GM23338 (cell line): ENCODE measurements around the gene PCDHA13. TPM values are rescaled to one million over a fixed set of nuclear protein-coding genes. Genes with fewer than 3 reads are reported as not detected.

Source experiments
- ATAC-seq: fragments of 200-7000 bp; cut with Tn5 transposase; 3 replicates; pipeline ENCODE4 v1.9.1; 2020
- DNase-seq: peaks from one replicate; pipeline ENCODE4 v3.0.0-alpha.2; 2015; ENCODE audit warnings: low spot score
- H2AFZ ChIP-seq: fragments of 200-600 bp; sonication (generic); 2 replicates; pipeline ENCODE4 v1.8.0; 2016; ENCODE audit warnings: antibody characterized with exemption, mild to moderate bottlenecking, moderate library complexity
- H3F3A ChIP-seq: fragments of 200-600 bp; sonication (generic); replicated peaks from 2 replicates; pipeline ENCODE4 v1.8.0; 2017; ENCODE audit warnings: antibody characterized with exemption, mixed run types, low read depth
- H3K27ac ChIP-seq: fragments of 200-600 bp; sonication (generic); 2 replicates; pipeline ENCODE4 v1.6.1; 2016; ENCODE audit warnings: low read depth
- H3K27me3 ChIP-seq: fragments of 200-600 bp; sonication (generic); 2 replicates; pipeline ENCODE4 v1.8.0; 2016; ENCODE audit warnings: mild to moderate bottlenecking, mixed run types, moderate library complexity; ENCODE audit not compliant: insufficient read depth
- H3K36me3 ChIP-seq: fragments of 200-600 bp; sonication (generic); 2 replicates; pipeline ENCODE4 v1.8.0; 2016; ENCODE audit warnings: mild to moderate bottlenecking; ENCODE audit not compliant: insufficient read depth
- H3K4me1 ChIP-seq: fragments of 200-600 bp; sonication (generic); 2 replicates; pipeline ENCODE4 v1.8.0; 2016; ENCODE audit warnings: mild to moderate bottlenecking, moderate library complexity; ENCODE audit not compliant: insufficient read depth
- H3K4me2 ChIP-seq: fragments of 200-600 bp; sonication (generic); 2 replicates; pipeline ENCODE4 v1.7.1; 2017; ENCODE audit warnings: mixed run types
- H3K4me3 ChIP-seq: fragments of 200-600 bp; sonication (generic); 2 replicates; pipeline ENCODE4 v1.6.1; 2016; ENCODE audit warnings: mixed run types
- H3K79me2 ChIP-seq: fragments of 200-600 bp; sonication (generic); replicated peaks from 2 replicates; pipeline ENCODE4 v1.8.0; 2017; ENCODE audit warnings: mild to moderate bottlenecking; ENCODE audit not compliant: insufficient read depth
- H3K9me2 ChIP-seq: fragments of 200-600 bp; sonication (generic); 2 replicates; pipeline ENCODE4 v1.8.0; 2017; ENCODE audit not compliant: insufficient read depth
- H4K20me1 ChIP-seq: fragments of 200-600 bp; sonication (generic); replicated peaks from 2 replicates; pipeline ENCODE4 v1.8.0; 2017; ENCODE audit warnings: mild to moderate bottlenecking; ENCODE audit not compliant: insufficient read depth
- H3K27ac Mint-ChIP-seq: 2 replicates; pipeline ENCODE4 v1.8.0; 2020; ENCODE audit warnings: inconsistent platforms, mild to moderate bottlenecking, moderate library complexity, mixed read lengths
- H3K27me3 Mint-ChIP-seq: 3 replicates; pipeline ENCODE4 v1.8.0; 2022; ENCODE audit warnings: low read depth, mild to moderate bottlenecking, moderate library complexity, mixed read lengths, inconsistent platforms; ENCODE audit not compliant: insufficient read depth, poor library complexity
- H3K36me3 Mint-ChIP-seq: 3 replicates; pipeline ENCODE4 v1.8.0; 2021; ENCODE audit warnings: low read depth, mild to moderate bottlenecking, inconsistent platforms, moderate library complexity, mixed read lengths
- H3K4me1 Mint-ChIP-seq: 3 replicates; pipeline ENCODE4 v1.8.0; 2020; ENCODE audit warnings: mild to moderate bottlenecking, inconsistent platforms, mixed read lengths
- H3K4me3 Mint-ChIP-seq: 3 replicates; pipeline ENCODE4 v1.8.0; 2021; ENCODE audit warnings: moderate library complexity, mild to moderate bottlenecking, inconsistent platforms, mixed read lengths
- H3K9me3 Mint-ChIP-seq: 3 replicates; pipeline ENCODE4 v1.8.0; 2020; ENCODE audit warnings: moderate library complexity, mild to moderate bottlenecking, inconsistent platforms, mixed read lengths
- CREB1 ChIP-seq: fragments of 250-450 bp; sonication (Bioruptor Pico); IDR thresholded peaks from 2 replicates; pipeline ENCODE4 v1.5.0; 2020; ENCODE audit warnings: low read depth, mild to moderate bottlenecking, moderate library complexity
- EZH2 ChIP-seq: fragments of 200-600 bp; sonication (generic); IDR thresholded peaks from one replicate; pipeline ENCODE4 v1.8.0; 2017; ENCODE audit warnings: antibody characterized with exemption, mild to moderate bottlenecking, low read depth; ENCODE audit not compliant: unreplicated experiment
- EZH2phosphoT487 ChIP-seq: fragments of 200-600 bp; sonication (generic); IDR thresholded peaks from one replicate; pipeline ENCODE4 v1.8.1; 2018; ENCODE audit warnings: antibody characterized with exemption; ENCODE audit not compliant: unreplicated experiment
- JUNB ChIP-seq: IDR thresholded peaks from one replicate; pipeline ENCODE4 v1.6.1; 2016; ENCODE audit warnings: antibody characterized with exemption; ENCODE audit not compliant: unreplicated experiment
- STAT1 ChIP-seq: IDR thresholded peaks from one replicate; pipeline ENCODE4 v1.6.1; 2016; ENCODE audit warnings: antibody characterized with exemption; ENCODE audit not compliant: unreplicated experiment
- polyA plus RNA-seq: library from polyadenylated mRNA; unstranded; fragments of >200 nt; fragmentation: Nextera tagmentation; extraction: Ambion mirVana; gene quantifications from 2 replicates; pipeline ENCODE4 v1.2.1, GENCODE V29; 2016
- total RNA-seq: library from RNA; depleted of rRNA; stranded (reverse); fragments of >200 nt; shearing (Covaris generic); gene quantifications from 2 replicates; pipeline ENCODE4 v1.2.3, GENCODE V29; 2014
- TF ChIP-seq, protein P1 (sequence below): fragments of 250-450 bp; sonication (Bioruptor Pico); IDR thresholded peaks from 2 replicates; pipeline ENCODE4 v1.5.0; 2020; ENCODE audit warnings: mild to moderate bottlenecking, moderate library complexity
- TF ChIP-seq, protein P2 (sequence below), 2 experiments: fragments of 200-600 bp in 1 of 2; sonication (generic) in 1 of 2; conservative IDR thresholded peaks; 2 replicates each; pipeline versions ENCODE4 v1.5.1 to v1.6.1; 2016 to 2017; ENCODE audit warnings: antibody characterized with exemption in 2 of 2, low read depth in 2 of 2, mild to moderate bottlenecking in 2 of 2, moderate library complexity in 1 of 2
- TF ChIP-seq, protein P3 (sequence below): IDR thresholded peaks from one replicate; pipeline ENCODE4 v1.6.1; 2018; ENCODE audit warnings: antibody characterized with exemption; ENCODE audit not compliant: unreplicated experiment

PCDHA13 gene
- total and polyA plus RNA-seq, 2 experiments from 2014 or later: 1.2 to 9.8 TPM

GRCh38 chr5:140855772-140856674 lies 25.9 kb upstream of the PCDHA13 start, which contains the start of gene PCDHA10 (continued):
- TF ChIP-seq, protein P1, sequence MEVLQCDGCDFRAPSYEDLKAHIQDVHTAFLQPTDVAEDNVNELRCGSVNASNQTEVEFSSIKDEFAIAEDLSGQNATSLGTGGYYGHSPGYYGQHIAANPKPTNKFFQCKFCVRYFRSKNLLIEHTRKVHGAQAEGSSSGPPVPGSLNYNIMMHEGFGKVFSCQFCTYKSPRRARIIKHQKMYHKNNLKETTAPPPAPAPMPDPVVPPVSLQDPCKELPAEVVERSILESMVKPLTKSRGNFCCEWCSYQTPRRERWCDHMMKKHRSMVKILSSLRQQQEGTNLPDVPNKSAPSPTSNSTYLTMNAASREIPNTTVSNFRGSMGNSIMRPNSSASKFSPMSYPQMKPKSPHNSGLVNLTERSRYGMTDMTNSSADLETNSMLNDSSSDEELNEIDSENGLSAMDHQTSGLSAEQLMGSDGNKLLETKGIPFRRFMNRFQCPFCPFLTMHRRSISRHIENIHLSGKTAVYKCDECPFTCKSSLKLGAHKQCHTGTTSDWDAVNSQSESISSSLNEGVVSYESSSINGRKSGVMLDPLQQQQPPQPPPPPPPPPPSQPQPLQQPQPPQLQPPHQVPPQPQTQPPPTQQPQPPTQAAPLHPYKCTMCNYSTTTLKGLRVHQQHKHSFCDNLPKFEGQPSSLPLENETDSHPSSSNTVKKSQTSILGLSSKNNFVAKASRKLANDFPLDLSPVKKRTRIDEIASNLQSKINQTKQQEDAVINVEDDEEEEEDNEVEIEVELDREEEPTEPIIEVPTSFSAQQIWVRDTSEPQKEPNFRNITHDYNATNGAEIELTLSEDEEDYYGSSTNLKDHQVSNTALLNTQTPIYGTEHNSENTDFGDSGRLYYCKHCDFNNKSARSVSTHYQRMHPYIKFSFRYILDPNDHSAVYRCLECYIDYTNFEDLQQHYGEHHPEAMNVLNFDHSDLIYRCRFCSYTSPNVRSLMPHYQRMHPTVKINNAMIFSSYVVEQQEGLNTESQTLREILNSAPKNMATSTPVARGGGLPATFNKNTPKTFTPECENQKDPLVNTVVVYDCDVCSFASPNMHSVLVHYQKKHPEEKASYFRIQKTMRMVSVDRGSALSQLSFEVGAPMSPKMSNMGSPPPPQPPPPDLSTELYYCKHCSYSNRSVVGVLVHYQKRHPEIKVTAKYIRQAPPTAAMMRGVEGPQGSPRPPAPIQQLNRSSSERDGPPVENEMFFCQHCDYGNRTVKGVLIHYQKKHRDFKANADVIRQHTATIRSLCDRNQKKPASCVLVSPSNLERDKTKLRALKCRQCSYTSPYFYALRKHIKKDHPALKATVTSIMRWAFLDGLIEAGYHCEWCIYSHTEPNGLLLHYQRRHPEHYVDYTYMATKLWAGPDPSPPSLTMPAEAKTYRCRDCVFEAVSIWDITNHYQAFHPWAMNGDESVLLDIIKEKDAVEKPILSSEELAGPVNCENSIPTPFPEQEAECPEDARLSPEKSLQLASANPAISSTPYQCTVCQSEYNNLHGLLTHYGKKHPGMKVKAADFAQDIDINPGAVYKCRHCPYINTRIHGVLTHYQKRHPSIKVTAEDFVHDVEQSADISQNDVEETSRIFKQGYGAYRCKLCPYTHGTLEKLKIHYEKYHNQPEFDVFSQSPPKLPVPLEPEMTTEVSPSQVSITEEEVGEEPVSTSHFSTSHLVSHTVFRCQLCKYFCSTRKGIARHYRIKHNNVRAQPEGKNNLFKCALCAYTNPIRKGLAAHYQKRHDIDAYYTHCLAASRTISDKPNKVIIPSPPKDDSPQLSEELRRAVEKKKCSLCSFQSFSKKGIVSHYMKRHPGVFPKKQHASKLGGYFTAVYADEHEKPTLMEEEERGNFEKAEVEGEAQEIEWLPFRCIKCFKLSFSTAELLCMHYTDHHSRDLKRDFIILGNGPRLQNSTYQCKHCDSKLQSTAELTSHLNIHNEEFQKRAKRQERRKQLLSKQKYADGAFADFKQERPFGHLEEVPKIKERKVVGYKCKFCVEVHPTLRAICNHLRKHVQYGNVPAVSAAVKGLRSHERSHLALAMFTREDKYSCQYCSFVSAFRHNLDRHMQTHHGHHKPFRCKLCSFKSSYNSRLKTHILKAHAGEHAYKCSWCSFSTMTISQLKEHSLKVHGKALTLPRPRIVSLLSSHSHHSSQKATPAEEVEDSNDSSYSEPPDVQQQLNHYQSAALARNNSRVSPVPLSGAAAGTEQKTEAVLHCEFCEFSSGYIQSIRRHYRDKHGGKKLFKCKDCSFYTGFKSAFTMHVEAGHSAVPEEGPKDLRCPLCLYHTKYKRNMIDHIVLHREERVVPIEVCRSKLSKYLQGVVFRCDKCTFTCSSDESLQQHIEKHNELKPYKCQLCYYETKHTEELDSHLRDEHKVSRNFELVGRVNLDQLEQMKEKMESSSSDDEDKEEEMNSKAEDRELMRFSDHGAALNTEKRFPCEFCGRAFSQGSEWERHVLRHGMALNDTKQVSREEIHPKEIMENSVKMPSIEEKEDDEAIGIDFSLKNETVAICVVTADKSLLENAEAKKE (CRISPR knock-in tag): no peak

- Histone ChIP-seq H3K4me1 (no peaks in the 10 kb centered on the region; the same call in 1 of the 2 replicates), H2AFZ (no peak overlapping the region), H3K4me2 (no peak overlapping the region), H3K79me2 (peaks cover 15% of the 10 kb centered on the region), H4K20me1 (no peaks in the 10 kb centered on the region), H3F3A (no peaks in the 10 kb centered on the region), H3K27ac (no peak overlapping the region), H3K27me3 (no peaks in the 10 kb centered on the region), H3K4me3 (no peak overlapping the region), H3K36me3 (no peaks in the 10 kb centered on the region), H3K9me2 (no peaks in the 10 kb centered on the region)
- no peak for DNase-seq
- no peak for TF ChIP-seq JUNB
- TF ChIP-seq, protein P2, sequence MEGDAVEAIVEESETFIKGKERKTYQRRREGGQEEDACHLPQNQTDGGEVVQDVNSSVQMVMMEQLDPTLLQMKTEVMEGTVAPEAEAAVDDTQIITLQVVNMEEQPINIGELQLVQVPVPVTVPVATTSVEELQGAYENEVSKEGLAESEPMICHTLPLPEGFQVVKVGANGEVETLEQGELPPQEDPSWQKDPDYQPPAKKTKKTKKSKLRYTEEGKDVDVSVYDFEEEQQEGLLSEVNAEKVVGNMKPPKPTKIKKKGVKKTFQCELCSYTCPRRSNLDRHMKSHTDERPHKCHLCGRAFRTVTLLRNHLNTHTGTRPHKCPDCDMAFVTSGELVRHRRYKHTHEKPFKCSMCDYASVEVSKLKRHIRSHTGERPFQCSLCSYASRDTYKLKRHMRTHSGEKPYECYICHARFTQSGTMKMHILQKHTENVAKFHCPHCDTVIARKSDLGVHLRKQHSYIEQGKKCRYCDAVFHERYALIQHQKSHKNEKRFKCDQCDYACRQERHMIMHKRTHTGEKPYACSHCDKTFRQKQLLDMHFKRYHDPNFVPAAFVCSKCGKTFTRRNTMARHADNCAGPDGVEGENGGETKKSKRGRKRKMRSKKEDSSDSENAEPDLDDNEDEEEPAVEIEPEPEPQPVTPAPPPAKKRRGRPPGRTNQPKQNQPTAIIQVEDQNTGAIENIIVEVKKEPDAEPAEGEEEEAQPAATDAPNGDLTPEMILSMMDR (conservative IDR thresholded peaks at IDR 0.05; ENCODE audit: low read depth in 2 of 2): no peak
- TF ChIP-seq, protein P3, sequence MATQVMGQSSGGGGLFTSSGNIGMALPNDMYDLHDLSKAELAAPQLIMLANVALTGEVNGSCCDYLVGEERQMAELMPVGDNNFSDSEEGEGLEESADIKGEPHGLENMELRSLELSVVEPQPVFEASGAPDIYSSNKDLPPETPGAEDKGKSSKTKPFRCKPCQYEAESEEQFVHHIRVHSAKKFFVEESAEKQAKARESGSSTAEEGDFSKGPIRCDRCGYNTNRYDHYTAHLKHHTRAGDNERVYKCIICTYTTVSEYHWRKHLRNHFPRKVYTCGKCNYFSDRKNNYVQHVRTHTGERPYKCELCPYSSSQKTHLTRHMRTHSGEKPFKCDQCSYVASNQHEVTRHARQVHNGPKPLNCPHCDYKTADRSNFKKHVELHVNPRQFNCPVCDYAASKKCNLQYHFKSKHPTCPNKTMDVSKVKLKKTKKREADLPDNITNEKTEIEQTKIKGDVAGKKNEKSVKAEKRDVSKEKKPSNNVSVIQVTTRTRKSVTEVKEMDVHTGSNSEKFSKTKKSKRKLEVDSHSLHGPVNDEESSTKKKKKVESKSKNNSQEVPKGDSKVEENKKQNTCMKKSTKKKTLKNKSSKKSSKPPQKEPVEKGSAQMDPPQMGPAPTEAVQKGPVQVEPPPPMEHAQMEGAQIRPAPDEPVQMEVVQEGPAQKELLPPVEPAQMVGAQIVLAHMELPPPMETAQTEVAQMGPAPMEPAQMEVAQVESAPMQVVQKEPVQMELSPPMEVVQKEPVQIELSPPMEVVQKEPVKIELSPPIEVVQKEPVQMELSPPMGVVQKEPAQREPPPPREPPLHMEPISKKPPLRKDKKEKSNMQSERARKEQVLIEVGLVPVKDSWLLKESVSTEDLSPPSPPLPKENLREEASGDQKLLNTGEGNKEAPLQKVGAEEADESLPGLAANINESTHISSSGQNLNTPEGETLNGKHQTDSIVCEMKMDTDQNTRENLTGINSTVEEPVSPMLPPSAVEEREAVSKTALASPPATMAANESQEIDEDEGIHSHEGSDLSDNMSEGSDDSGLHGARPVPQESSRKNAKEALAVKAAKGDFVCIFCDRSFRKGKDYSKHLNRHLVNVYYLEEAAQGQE: peak; percentile 52
- TF ChIP-seq EZH2phosphoT487: no peak
- no peak for TF ChIP-seq STAT1
- no peak for TF ChIP-seq EZH2
- no peak for TF ChIP-seq CREB1
- H3K4me1 Mint-ChIP-seq: peaks cover 7% of the 10 kb centered on the region; the same call in 2 of the 3 replicates
- no peak overlapping the region for H3K27ac Mint-ChIP-seq
- peaks cover 37% of the 10 kb centered on the region for H3K9me3 Mint-ChIP-seq
- no peak for ATAC-seq
- H3K27me3 Mint-ChIP-seq: peaks cover 5% of the 10 kb centered on the region
- H3K36me3 Mint-ChIP-seq: peaks cover 51% of the 10 kb centered on the region
- peak overlapping the region; percentile 92; the same call in 1 of the 3 replicates for H3K4me3 Mint-ChIP-seq
Measured at GRCh38 chr5:140857177-140857986, 24.5 kb upstream of the PCDHA13 start.
